Activated CD4-positive, alpha-beta T cell treated with anti-CD3 and anti-CD28 coated beads for 48 hours (primary cell): ENCODE measurements around the gene ITGB2.

Source experiments
- DNase-seq: peaks from one replicate; pipeline ENCODE4 v3.0.0-alpha.2; 2020

Gene ITGB2

DNA sequence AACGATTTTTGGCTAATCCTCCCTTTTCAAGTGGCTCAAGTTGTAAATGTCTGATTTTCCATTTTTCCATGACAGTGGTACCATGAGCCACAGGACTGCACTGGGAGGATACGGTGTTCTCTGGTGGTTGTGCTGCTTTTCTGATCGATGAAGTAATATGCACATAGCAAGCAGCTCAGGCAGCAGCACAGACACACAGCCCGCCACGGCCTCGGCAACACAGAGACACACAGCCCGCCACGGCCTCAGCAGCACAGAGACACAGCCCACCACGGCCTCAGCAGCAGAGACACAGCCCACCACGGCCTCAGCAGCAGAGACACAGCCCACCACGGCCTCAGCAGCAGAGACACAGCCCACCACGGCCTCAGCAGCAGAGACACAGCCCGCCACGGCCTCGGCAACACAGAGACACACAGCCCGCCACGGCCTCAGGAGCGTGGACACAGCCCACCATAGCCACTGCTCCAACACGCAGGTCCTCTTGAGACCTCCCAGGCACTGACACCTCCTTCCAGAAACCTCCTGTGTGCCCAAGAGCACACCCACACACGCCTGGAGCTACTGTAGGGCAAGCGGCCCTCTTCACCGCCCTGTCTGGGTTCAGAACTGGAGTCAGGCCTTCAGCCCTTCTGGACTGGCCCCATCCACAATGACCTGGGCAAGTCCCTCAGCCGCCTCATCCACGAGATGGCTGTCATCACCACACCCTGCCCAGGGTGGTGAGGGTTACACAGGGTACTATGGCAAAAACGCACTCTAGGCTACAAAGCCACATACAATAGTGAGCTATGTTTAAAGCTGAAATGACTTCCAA is 57.6 kb downstream of the ITGB2 start:
- no peak for DNase-seq

DNA sequence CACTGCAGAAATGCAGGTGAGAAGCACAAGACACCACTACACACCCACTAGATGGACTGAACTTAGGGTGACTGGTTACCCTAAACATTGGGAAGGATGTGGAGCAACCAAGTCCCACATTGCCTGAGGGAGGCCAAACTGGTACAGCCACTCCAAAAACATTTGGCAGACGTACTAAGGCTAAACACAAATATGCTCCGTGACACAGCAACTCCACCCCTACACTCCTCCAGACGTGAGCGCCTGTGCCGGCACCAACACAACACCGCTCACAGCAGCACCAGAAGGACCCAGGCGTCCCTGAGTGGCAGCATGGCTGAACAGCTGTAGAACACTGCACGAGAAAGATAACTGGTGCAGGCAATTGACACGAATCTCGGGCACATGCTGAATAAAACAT is 61.9 kb downstream of the ITGB2 start:
- no peak for DNase-seq

DNA sequence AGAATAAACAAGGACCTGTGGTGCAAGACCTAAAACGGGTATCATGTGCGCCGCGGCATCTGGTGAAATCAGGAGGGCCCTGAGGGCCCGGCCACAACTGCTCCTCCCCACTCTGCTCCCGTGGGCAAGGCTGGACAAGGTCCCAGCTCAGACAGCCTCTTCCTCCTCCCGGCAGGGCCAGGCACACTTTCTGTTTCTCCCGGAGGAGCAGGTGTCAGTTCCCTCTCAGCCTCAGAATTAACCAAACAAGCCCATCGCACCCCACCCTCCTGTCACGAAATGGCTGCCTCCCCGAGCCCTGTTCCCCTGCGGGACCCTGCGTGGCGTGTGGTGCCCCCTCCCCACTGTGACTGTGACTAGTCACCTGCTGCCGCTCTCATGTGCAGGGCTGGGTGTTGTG is 62.4 kb downstream of the ITGB2 start:
- no peak for DNase-seq

DNA sequence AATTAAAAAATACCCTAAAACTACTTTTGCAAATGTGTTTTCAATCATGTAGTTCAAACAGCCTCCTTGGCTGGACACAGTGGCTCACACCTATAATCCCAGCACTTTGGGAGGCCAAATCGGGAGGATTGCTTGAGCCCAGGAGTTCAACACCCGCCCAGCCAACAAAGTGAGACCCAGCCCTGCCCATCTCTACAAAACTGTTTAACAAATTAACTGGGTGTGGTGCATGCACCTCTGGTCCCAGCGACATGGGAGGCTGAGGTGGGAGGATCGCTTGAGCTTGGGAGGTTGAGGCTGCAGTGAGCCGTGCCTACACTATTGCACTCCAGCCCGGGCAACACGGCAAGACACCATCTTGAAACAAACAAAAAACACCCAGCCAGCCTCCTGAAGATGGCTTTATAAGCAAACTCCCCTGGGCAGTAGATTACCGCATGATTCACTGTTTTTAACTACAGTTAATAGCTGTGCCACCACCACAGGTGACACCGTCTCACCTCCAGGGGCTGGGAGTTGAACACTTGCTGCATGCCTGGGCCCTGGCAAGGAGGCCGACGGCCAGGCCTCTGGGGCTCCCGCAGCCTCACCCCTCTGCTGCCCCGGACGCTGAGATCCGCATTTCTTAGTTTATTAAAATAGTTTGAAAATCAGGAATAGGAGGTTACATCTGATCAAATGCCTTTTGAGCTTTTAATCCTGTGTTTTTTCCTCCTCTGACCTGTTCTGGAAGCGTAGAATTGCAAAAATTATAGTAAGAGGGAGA is 63.4 kb downstream of the ITGB2 start:
- no peak for DNase-seq

DNA sequence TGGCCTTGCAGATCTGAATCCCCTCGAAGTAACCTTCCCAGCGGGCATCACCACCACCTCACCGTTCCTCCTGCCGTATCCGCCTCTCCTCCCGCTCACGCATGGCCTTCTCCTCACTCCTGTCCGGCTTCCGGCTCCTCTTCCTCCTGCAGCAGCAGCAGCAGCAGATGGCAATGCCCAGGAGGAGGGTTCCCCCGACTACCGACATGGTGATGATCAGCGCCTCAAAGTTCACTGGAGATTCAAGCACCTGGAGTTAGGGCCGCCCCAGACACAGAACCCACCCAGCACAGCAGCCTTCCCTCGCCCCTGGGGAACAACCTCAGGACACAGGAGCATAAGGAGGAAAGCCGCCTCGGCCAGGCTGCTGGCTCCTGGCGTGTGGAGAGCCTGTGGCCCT is 64.6 kb downstream of the ITGB2 start:
- DNase-seq, result no peak

DNA sequence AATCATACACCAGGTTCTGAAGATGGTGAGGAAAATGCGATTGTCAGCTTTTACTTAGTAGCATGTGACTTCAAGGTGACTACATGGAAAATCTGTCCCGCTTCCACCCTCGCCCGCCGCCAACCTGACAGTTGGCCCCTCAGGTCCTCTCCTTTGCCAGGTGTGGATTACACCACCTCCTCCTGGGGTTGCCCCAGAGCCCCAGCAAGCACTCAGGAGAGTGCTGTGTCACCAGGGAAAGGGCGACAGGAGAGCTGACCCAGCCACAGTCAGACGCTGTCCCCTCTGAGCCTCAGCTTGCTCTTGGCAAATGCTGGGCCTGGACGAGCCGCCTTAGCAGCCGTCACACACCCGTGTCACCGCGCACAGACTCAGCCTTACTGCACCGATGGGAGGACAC is 65.1 kb downstream of the ITGB2 start:
- DNase-seq, result no peak

DNA sequence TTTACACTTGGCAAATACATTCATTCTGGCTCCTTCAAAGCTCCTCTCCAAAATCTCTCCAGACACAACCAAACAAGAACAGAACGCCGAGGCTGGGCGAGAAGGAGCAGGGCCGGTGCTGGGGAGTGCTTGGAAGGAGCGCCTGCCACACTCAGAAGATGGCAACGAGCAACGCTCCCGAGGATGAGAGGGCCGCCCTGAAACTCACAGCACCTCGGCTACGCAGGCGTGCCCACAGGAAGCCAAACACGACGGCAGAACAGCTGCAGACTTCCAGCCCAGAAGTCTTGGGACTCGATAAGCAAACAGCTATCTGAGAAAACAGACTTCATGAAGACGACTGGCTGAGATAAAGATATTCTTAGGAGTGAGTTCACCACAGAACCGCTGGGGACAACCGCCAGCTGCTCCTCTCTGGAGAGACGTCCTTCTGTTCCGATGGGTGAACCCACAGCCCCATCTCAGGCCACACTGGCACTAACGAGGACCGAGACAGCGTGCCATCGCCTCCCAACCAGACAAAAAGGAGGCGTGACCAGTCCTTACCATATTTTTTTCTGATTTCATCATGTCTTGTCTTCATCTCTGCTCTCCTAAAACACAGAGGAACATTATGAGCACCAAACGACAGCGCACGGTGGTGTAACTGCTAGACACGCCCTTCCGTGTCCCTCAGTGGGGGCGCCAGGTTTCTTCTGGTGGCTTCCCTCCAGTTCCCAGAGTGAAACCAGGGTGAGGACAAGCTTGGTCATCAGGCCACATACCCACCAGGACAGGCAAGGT is 65.8 kb downstream of the ITGB2 start:
- no peak for DNase-seq

DNA sequence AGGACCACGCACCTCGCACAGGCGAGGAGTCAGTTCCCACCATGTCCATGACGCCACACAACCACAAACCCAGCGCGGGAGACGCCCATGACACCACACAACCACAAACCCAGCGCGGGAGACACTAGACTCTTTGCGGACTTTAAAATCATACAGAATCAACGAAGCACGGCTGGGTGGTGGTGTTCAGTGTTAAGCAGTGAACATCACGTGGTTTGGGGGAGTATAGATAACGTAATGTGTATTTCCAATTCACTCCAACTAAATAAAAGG is 66.4 kb downstream of the ITGB2 start:
- no peak for DNase-seq

DNA sequence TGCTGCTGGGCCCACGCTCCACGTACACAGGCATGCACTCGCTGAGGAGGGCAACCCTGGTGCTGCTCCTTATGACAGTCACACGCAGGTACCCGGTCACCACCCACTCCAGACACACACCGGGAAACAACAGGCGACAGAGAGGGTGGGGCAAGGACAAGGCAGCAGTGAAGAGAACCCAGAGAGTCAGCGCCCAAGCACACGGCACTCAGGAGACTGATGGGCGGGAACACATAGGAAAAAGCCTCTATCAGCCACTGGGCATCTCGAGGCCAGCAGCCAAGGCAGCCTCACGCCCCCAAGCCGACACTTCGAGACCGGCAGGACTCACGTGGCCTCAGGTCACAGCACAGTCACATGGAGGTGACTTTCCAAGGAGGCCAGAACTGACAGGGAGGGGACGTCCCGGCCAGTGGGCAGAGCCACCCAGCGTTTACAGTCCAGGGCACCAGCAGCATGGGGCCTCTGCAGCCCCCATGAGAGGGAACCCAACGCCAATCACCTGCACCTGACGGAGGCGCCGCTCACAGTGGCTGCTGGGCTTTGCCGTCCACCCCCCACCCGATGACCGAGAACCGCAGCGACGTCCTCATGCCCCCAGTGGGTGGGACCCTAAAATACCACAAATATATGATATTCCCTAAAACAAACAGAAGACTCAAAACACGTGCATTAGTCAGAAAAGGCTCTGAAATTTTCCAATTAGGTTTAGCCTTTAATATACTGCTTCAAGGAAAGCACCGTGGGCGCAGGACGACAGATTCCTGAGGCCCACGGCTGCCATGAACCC is 66.9 kb downstream of the ITGB2 start:
- no peak for DNase-seq

DNA sequence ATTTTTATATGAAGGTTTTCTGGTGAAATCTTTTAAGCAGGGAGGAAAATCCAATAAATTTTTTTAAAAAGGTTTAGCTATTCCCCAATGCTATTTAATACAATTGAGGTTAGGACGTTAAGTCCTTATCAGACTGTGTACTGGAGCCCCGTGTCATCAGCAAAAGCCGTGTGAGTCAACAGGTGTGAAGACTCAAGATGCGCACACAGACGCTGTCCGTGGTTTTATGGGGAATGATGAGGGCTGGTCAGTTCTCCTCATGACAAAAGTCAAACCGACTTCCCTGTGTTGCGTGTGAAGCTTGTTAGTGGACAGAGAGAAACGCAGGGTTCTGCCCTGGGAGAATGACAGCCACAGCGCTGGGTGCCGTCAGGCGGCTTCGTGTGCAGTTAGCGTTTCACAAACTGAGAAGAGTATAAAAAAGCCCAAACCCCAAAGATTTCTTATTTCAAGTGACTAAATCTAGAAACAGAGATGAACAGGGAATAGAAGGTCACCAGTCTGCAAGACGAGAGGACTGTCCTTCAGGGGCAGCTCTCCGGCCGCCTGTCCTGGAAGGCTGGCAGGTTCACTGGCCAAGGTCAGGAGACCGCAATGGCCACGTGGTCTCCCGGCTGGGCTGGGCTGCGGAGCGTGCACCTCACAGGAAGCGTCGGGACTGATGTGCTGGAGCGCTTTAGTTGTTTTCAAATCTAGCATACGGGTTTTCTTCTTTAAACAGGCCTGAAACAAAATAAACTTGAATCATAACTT is 69.6 kb downstream of the ITGB2 start:
- no peak for DNase-seq

DNA sequence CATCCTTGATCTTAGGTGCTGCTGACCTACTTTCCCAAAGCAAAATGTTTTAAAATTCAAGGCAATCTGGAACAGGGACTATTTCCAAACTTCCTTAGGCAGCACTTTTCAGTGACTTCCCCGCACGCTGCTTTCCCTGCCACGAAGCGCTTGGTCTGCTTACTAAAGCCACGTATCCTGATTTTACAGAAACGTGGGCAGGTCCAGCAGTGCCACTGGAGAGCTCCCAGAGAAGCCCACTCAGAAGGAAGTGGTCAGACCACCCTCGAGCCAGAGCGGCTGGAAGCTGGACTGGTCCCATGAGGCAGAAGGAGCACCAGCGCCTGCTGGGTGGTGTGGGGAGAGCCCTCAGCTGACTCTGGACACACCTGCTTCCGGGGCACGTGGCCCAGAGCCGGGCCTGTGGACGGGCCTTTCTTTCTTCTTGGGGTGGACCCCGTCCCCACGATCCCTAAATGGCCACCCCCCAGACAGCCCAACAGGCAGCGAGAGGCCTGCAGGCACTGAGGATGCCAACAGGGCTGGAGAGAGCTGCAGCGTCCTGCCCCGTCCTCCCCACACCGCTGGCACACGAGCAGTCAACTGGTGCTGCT is 70.4 kb downstream of the ITGB2 start:
- DNase-seq, result no peak

DNA sequence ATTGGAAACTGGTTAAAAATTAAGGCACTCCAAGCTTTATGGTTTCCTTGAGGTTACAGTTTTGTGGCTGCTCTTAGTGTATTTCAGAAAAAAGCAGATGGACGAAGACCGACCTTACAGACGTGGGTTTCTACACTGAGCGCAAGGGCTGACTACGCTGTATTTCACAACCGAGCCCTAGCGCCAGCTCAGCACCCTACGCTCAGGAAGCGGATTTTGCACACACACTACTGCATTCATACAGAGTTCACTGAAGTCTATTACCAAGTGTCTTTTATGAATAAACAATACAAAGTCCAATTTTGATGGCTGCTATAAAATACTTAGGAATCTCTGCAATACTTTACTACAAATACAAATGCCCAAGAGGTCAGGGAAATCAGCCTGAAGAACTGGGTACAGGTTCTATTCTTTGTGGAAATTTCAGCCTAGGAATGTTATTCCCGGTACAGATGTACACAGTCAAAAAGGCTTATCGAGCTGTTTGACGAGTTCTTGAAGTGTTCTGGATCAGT is 71.0 kb downstream of the ITGB2 start:
- DNase-seq, result no peak

DNA sequence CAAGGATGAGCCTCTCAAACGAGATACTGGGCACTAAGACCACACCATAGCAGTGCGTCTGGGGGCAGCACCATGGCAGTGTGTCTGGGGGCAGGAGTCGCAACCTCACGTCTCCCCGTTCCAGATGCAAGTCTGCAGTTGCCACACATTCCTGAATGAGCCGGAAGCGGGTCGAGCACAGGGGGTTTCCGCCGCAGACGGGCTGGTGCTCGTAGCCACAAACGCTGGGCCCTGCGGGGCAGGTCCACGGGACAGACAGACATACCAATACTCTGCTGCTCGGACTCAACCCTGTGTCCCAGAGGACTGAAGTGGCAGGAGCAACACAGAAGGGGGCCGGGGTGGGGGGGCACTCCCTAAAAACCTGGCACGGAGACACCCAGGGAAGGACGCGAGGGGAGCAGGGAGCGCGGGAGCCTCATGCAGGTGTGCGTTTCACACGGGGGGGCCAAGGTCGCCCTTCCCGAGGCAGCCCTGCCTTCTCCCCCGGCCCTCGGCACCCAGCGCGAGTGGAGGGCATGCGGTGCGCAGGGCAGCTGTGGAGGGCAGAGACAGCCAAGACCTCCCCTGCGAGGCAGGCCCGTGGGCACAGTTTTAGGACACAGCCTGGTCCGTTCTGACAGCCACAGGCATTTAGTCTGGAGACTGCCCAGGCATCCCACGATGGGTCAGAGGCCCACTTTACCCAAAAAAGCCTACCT is 71.7 kb downstream of the ITGB2 start:
- DNase-seq, result no peak

DNA sequence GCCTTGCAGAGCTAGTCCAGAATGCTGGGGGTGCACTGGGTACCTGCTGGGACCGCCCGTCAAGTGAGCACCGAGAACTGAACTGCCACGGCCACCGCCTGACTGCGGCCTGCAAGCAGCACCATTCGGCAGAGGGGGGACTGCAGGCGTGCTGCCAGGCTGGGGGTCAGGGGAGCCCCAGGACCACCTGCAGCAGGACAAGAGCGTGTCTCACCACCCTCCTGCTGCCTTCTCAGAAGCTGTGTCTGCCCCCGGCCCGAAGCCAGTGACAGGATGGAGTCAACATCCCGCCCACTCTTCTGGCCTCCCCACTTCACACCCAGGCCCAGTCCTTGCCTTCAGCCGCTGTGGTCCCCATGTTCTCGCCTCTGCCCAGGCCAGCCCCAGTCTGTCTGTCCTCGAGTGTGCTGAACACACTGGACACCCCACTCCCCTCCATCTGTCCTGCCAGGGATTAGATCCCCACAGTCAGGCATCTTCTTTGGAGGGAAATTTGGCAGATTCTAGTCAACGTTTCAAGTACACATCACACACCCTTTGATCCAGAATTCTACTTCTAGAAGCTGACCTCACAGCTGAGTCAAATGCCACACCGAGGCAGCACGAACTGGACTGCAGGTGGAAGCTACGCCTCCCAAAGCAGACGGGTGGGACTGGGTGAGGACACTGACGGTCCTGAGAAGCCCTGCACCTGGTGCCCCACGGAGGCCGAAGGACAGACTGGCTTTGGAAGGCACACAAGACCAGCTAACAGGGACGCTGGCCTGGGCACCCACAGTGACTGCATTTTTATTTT is 73.2 kb downstream of the ITGB2 start:
- no peak for DNase-seq

DNA sequence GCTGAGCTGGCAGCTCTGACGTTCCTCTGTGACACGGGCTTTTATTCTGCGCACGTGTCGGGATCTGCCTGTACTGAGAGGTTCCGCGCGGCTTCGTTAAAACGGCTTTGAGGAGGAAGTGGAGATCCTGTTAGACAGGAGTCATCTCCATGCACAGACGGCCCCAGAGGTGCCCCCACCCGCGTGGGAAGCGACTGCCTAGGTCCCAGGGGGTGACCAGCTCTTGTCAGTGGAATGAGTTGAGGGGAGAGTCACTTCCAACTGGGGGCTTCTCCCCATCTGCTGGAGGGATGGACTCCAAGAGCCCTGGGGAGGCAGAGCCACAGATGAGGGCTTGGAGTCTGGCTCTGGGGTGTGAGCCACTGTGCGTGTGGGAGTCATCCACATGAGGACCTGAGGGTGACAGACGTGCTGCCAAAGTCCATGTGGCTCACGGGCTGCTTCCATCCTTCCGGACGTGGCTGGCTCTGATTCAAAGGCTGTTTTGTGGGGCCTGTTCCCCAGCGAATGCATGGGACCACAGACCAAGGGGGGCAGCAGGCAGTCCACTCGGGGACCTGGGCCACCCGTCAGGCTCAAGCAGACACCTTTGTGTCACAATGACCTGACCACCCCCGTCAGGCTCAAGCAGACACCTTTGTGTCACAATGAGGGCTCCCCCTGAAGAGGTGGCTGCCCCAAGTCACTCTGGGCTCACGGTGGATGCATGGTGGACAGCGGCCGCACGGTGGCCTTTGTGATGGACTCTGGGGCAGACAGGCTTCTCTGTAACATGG is 74.0 kb downstream of the ITGB2 start:
- DNase-seq, result peak; percentile 71

DNA sequence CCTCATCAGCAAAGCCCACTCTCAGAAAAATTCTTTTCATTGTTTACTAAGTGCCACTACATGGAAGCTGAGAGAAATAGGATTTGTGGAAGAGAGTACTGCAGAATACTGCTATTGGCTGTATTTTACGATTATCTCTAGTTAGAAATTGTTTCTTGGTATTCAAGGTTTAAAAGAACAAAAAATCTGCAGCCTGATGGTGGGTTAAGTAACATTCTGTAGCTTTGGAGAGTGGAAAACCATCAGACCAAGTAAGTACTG is 74.5 kb downstream of the ITGB2 start:
- DNase-seq, result no peak

DNA sequence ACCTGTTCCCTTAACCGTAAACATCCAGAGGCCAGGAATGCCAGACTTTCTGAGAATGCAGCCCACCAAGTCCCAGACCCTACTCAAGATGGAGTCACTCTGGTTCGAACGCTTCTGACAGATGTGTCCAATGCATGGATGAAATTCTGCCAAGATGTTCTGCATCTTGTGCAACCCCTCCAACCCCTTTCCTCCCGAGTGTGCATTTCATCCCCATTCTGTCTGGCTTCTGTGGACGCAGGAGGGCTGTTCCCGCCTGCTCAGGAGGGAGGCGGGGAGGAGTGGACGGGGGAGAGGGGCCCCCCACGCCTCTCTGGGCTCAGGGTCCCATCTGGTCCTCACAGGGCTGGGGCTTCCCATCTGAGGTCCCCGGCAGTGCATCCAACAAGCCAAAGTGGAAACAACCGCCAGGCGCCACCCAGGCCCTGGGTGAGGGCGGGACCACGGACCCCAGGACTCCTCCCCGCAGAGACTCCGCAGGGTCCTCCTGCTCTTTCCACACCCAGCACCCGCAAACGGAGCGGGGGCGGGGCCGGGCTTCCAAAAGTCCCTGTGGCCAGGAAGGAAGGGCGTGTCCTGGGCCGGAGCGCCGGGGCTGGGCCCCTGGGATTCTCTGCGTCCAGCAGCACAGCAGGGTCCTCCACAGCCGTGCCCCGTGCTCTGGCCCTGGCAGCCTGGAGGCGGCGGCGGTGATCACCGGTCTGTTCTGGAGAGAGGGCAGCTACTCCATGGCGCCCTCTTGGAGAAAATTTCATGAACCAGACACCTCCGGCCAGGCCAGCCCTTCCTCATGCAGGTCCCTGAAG is 75.1 kb downstream of the ITGB2 start:
- DNase-seq, result peak; percentile 79

DNA sequence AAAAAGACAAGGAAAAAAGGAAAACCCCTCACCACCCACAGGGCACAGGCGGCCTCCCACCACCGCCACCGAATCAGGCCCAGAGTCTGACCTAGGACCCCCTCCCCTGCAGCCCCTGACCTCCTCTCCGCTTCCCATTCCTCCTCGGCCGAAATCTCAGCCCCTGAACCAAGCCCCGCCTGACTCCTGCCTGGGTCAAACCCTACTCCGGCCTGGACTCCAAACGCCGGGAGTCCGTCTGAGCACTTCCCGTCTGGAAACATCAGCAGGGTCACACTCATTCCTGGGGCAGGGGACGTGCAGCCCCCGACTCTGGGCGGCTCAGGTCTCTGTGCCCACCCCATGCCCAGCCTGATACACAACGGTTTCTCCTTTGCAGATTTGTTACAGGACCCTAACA is 76.4 kb downstream of the ITGB2 start:
- DNase-seq, result no peak
